GM19099 (cell line): ENCODE results near the gene NTF3.

Source experiments
- POLR2A ChIP-seq: IDR thresholded peaks from 3 replicates; pipeline ENCODE4 v1.6.1; 2011; ENCODE audit warnings: low read depth; ENCODE audit not compliant: insufficient read length; ENCODE audit errors: extremely low read depth

NTF3 gene

DNA sequence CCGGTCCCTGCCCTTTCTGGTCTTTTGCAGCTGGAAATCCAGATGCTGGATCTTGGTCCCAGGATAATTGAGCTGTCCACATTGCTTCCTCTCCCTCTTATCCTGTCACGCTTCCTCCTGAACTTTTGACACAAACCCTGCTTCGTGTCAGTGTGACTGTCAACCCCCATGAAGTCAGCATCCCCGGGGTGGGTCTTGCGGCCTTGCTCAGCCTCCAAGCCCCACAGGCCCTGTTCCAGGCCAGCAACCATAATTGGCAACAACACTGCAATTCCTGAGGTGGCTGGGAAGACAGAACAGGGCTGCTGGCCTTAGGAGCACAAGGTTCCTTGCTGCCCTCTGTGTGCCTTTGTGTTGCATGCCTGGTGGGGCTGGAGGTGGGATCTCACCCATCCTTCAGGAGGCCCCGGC, 74.9 kb downstream of the NTF3 start:
- no peak for TF ChIP-seq POLR2A

GRCh38 chr12:5507401-5507935, 75.6 kb downstream of the NTF3 start:
- no peak for TF ChIP-seq POLR2A

- TF ChIP-seq POLR2A = no peak
Observed at GRCh38 chr12:5507944-5508343, 76.0 kb downstream of the NTF3 start.

- TF ChIP-seq POLR2A = no peak
Observed at GRCh38 chr12:5509102-5509501, 77.2 kb downstream of the NTF3 start.

GRCh38 chr12:5509557-5509956, 77.6 kb downstream of the NTF3 start:
- no peak for TF ChIP-seq POLR2A

- no peak for TF ChIP-seq POLR2A
Observed at GRCh38 chr12:5510251-5510805, 78.4 kb downstream of the NTF3 start.

DNA sequence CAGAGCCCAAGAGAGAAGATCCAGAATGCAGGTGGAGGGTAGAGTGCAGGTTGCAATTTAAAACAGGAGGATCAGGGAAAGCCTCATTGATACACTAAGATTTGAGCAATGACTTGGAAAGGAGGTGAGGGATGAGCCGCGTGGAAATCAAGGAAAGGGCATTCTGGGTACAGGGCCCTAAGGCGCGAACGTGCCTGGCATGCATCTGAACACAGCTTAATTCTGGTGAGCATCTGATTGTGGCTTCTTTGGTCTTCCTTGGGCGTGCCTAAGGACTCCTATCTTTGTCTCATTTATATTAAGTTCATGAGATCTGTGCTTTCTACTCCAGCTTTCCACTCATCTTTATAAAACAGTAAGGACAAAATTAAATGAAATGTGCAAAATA, 79.3 kb downstream of the NTF3 start:
- no peak for TF ChIP-seq POLR2A

GRCh38 chr12:5511644-5512600, 80.0 kb downstream of the NTF3 start:
- TF ChIP-seq POLR2A = no peak

- no peak for TF ChIP-seq POLR2A
Observed at GRCh38 chr12:5512601-5512970, 80.7 kb downstream of the NTF3 start.

DNA sequence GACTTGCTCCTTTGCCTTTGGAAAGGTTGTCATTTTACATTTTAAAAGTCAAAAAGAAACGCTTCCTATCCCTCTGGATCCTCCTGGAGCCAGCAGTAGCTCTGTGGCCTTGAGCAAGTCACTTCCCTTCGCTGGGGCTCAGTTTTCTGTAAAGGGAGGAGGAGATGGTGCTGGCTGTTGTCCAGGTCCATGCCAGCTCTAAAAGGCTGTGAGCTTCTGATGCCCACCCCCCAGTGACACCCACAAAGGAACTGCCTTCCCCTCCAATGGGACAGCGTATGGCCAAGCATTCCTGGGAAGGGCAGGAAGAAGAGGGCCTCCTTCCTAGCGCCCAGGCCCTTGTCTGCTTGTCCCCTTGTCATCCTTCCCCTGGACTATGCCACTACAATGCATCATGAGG, 81.5 kb downstream of the NTF3 start:
- no peak for TF ChIP-seq POLR2A

GRCh38 chr12:5514016-5514415, 82.1 kb downstream of the NTF3 start:
- TF ChIP-seq POLR2A = no peak

GRCh38 chr12:5514545-5514944, 82.6 kb downstream of the NTF3 start:
- TF ChIP-seq POLR2A = no peak

DNA sequence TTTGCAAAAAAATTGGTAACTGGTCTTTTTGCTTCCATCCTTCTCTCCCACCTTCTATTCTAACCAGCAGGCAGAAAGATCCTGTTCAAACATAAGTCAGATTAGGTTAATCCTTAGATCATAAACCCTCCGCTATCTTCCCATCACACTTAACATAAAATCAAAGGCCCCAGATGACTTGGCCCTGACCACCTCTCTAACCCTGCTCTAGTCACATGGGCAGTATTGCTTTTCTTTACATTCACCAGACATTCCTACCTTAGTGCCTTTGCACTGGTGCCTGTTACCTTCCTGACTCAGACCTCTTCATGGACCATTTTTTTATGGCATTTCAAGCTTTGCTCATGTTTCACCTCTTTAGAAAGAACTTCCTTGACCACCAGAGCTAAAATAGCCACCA, 83.5 kb downstream of the NTF3 start:
- no peak for TF ChIP-seq POLR2A

DNA sequence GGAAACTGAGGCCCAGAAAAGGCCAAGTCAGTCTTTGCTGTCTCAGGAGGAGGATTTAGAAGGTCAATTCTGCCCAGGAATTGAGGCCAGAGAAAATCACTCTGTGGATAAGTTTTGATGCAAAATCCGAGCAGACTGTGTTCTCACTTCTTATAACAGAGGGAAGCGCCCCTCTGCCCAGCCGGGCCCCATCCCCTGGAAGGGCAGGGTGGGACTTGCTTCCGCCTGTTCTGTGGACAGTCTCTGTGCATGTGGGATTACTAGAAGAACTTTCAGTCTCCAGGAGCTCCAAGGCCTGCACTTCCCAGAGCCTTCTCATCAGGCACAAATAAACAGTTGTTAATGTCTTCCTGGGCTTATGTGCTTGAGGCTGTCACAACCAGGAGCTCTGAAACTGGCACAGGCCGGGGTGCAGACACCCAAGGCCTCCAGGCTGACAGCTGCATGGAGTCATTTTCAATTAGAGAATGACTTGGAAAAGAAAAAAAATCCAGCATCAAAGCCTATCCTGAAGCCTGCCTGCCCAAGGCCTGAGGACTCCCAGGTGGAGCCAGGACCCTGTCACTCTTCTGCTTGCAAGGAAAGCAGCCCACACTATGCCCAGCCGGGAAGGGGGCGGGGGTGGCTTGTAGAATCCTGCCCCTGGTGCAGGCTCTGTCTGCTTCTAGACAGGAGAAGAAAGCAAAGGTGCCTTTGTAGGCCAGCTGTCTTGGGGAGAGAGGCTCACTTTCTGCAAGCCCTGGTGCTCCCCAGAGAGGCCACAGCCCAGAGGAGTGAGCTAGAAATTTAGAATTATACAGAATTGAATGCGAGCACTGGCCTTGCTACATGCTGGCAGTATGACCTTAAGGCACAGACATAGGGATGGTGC, 84.7 kb downstream of the NTF3 start:
- no peak for TF ChIP-seq POLR2A
